Measurements from ENCODE around the gene NADK2. TPM values are rescaled to one million over a fixed set of nuclear protein-coding genes. Genes with fewer than 3 reads are reported as not detected.

The NADK2 gene
- total RNA-seq, 2 donors from 2014 or later = 13.6 to 20.9 TPM

DNA sequence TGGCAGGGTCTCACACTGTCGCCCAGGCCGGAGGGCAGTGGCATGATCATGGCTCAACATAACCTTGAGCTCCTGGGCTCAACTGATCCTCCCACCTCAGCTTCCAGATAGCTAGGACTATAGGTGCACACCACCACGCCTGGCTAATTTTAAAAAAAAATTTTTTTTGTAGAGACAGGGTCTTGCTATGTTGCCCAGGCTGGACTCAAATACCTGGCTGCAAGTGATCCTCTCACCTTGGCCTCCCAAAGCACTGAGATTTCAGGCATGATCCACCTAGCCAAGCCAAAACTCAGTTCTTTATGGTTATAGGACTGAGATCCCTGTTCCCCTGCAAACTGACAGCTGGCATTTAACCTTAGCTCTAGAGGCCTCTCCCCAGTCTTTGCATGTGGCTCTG, 95.3 kb downstream of the NADK2 start:
- no peak for ATAC-seq (replicated peaks in 1 of 2)
- H3K9me3 Mint-ChIP-seq = no peaks in the 10 kb centered on the region
- peaks cover 47% of the 10 kb centered on the region for H3K4me1 Mint-ChIP-seq (ENCODE audit: low read depth)
- DNase-seq = no peak
- H3K27ac Mint-ChIP-seq = no peak overlapping the region
- no peaks in the 10 kb centered on the region for H3K27me3 Mint-ChIP-seq (ENCODE audit: low read depth)
- H3K36me3 Mint-ChIP-seq (ENCODE audit: insufficient read depth in 2 of 2) = peaks cover 0 to 2% of the 10 kb centered on the region in 2 donors
- H3K4me3 Mint-ChIP-seq = no peak overlapping the region

DNA sequence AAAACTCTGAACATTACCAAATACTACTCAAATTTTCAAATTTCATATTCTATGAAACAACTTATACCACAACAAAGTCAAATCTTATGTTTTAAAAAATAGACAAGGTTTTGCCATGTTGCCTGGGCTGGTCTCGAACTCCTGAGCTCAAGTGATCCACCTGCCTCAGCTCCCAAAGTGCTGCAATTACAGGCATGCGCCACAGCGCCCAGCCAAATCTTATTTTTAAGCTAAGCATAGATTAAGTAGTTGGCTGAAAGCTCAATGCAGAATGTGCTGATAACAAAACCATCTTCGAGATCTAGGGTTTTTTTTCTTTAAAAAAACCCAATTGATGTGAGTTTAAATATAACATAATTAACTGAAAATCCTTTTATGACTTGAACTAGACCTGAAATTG, 96.4 kb downstream of the NADK2 start:
- ATAC-seq (replicated peaks in 1 of 2) (no peak), DNase-seq (no peak)
- Mint-ChIP-seq H3K4me3 (no peak overlapping the region), H3K27ac (no peak overlapping the region), H3K4me1 (ENCODE audit: low read depth) (peaks cover 40% of the 10 kb centered on the region), H3K27me3 (ENCODE audit: low read depth) (no peaks in the 10 kb centered on the region), H3K9me3 (no peaks in the 10 kb centered on the region), H3K36me3 (ENCODE audit: insufficient read depth in 2 of 2) (peaks cover 0 to 3% of the 10 kb centered on the region in 2 donors)

Other genes starting within 250 kb of the NADK2 start
- gene UGT3A2, start 175.0 kb downstream of the NADK2 start, total RNA-seq = not detected
- gene LMBRD2, start 90.0 kb downstream of the NADK2 start, total RNA-seq = 10 to 100 TPM; 15.8 to 17.6 TPM
- gene SKP2, start 89.8 kb downstream of the NADK2 start, total RNA-seq = 10 to 100 TPM; 25.3 to 36.8 TPM
- under 1 TPM in 1 of 2 donors, not detected in 1; 0.35 TPM for gene RANBP3L, start 60.0 kb upstream of the NADK2 start, total RNA-seq